ENCODE measurements around the gene KLHL26.

The KLHL26 gene

DNA sequence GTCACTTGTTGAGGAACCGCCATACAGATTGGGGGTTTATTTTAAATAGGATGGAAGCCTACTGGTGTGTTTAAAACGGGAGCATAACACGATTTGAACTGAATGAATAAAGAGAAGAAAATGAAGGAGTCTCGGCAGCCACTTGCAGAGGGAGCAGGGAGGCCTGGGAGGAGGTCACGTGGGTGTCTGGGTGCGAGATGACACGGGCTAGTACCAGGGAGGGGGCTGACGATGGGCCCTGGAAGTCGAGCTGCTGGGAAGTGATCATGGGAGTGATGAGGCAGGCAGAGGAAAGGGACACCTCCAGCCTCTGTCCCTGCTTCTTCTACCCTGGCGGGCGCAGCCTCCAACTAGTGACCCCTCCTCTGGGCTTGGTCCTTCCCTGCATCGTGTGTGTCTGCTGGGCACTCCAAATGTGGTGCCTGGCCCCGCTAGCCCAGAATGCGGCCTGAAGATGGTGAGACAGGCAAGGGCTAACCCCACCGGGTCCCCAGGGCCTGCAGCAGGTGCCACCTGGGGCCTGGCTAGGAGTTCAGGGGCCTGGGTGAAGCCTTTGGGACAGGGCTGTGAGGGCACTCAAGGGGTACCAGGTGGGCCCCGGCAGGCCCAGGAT lies 82.1 kb downstream of the KLHL26 start:
- H3K4me1 ChIP-seq (ENCODE audit: insufficient read depth, low read length): no peaks in the 10 kb centered on the region
- no peaks in the 10 kb centered on the region for H3K9me3 ChIP-seq (ENCODE audit: low read length)
- H3K4me3 ChIP-seq (ENCODE audit: low read depth in 1 of 2, low read length in 2 of 2): no peak overlapping the region
- no peak overlapping the region for H3K27ac ChIP-seq (ENCODE audit: low read depth, low read length)
- no peaks in the 10 kb centered on the region for H3K36me3 ChIP-seq (ENCODE audit: insufficient read depth, low read length)
- no peaks in the 10 kb centered on the region for H3K27me3 ChIP-seq (ENCODE audit: control insufficient read depth in 1 of 2, insufficient read depth in 2 of 2, low read length in 2 of 2)
- no peak overlapping the region for H3K9ac ChIP-seq (ENCODE audit: low read length)

GRCh38 chr19:18719541-18719940 lies 82.7 kb downstream of the KLHL26 start:
- Histone ChIP-seq H3K36me3 (ENCODE audit: insufficient read depth, low read length) (no peaks in the 10 kb centered on the region), H3K9me3 (ENCODE audit: low read length) (no peaks in the 10 kb centered on the region), H3K27me3 (ENCODE audit: control insufficient read depth in 1 of 2, insufficient read depth in 2 of 2, low read length in 2 of 2) (no peaks in the 10 kb centered on the region), H3K9ac (ENCODE audit: low read length) (no peak overlapping the region), H3K4me1 (ENCODE audit: insufficient read depth, low read length) (no peaks in the 10 kb centered on the region), H3K27ac (ENCODE audit: low read depth, low read length) (no peak overlapping the region), H3K4me3 (ENCODE audit: low read depth in 1 of 2, low read length in 2 of 2) (no peak overlapping the region)
